GM19240 (cell line): ENCODE data around the gene PPARG.
"Not testable (repeated sequence)": the region's sequence is repeated elsewhere in the genome, so short reads cannot be mapped to it uniquely, and the experiment has no call there.

ENCODE experiments used
- DNase-seq: peaks from one replicate; pipeline ENCODE4 v3.0.0; 2011; ENCODE audit warnings: low spot score; ENCODE audit not compliant: insufficient read length

PPARG gene

DNA sequence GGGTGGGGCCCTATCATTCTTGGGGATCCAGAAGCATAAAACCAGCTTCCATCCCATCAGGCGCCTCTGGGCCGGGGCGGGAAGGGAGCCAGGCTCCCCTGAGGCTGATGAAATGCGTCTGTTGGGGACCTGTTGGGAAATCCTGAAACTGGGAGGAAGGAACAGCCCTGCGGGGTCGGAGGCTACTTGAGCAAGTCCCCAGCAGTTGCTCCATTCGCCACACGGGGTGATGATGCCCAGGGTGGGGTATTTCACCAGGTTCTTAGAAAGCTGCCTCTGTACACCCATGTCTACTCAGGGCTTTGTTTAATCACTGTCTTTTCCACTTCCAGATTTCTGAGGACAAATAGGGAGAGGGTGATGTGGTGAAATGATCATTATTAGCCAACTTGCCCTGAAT lies 170.0 kb downstream of the PPARG start:
- DNase-seq, result no peak

DNA sequence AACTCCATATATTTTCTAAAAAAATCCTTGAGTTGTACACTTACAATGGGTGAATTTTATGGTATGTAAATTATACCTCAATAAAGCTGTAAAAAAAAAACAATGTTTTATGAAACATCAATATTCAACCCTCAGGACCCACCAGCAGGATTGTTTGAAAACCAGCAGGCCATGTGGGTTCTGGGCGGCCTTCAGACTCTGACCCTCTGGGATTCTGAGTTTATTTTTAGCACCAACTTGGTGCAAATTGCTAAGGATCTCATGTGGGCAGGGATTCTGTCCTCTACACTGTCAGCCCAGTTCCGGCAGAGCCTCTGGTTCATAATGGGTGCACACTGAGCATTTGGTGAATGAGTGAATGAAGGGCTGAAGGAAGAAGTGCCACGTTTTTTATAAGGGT lies 171.3 kb downstream of the PPARG start:
- no peak for DNase-seq

DNA sequence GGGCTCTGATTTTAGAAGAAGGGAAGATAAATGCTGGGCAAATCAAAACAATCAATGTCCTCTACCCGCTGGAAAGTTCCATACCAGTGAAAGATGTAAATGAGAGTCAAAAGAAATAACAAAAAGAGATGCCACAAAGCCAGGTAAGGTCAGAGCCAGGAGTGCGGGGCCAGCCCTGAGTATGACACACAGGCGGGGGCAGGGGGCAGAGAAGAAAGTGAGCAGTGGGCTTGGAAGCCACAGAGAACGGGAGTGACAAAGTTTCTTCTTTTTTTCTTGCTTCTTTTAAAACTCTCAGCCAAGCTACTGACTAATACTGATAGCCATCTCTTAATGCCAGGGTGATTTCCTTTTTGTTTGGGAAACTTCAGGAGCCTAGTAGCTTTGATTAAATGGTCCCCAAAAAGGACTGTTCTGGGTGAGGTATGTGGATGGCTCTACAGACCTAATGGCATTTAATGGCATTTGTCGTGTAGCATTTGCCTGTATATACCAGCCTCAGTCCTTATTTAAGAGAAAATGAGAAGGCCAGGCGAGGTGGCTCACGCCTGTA lies 172.3 kb downstream of the PPARG start:
- DNase-seq, result no peak

DNA sequence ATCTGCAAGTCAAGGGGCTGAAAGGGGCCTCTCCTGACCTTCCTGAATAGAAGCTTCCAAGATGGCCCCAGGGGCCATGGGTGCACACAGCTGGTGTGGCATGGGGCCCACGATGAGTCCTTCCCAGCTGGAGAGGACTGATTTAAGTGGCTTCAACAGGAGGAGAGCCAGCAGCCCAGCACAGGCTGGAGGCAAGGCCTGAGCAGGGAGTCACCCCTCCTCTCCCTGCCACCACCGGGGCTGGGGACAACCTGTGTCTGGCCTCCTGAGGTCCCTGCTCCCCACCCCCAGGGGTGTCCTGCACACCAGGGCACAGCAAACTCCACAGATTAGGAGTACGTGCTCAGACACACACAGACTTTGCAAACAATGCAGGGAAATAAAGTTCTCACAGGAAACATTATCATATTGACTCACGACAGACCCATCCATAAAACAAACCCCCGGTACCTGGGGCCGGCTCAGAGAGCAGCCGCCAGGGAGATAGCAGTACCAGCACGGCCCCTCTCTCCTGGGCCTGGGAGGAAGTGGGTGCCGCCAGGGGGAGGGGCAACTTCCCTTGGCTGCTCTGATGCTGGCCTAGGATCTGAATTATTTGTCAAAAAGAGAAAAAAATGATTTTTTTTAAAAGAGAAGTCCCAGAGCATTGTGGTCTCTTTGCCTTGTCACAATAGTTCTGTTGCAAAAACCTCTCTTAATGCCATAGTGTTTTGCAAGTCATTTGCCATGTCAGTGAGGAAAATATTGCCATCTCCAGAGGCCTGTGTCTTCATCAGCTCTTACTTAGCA lies 173.5 kb downstream of the PPARG start:
- DNase-seq, result no peak

DNA sequence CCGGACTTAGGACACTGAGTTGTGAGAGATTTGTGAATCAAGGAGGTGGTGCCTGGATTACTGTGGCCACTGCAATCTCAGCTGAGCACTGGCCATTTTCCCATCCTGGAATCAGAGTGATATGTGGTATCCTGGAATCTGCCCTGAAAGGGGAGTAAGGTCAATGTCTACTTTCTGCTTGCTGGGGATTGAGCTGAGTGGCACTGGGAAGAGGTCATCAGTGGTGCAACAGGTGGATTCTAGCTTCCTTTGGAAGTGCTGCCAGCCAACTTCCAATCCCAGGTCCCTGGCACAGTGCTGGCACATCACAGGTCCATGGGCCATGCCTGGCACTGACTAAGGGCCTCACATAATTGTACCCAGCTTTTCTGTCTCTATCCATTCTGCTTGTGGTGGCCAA lies 174.8 kb downstream of the PPARG start:
- DNase-seq, result no peak

DNA sequence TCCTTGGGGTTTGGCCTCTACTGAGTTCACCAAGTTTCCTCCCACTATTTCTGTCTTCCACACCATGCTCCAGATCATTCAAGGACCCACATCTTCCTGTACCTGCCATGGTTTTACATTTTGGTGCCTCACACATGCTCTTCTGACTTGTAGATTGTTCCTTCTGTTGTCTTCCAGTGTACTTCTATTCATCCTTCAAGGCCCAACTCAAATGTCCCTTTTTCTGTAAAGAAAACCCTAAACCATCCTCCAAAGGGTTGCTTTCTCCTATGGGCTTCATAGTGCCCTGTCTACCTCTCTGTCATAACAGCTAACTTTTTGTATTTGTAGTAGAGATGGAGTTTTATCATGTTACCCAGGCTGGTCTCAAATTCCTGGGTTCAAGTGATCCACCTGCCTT lies 175.3 kb downstream of the PPARG start:
- DNase-seq, result no peak

DNA sequence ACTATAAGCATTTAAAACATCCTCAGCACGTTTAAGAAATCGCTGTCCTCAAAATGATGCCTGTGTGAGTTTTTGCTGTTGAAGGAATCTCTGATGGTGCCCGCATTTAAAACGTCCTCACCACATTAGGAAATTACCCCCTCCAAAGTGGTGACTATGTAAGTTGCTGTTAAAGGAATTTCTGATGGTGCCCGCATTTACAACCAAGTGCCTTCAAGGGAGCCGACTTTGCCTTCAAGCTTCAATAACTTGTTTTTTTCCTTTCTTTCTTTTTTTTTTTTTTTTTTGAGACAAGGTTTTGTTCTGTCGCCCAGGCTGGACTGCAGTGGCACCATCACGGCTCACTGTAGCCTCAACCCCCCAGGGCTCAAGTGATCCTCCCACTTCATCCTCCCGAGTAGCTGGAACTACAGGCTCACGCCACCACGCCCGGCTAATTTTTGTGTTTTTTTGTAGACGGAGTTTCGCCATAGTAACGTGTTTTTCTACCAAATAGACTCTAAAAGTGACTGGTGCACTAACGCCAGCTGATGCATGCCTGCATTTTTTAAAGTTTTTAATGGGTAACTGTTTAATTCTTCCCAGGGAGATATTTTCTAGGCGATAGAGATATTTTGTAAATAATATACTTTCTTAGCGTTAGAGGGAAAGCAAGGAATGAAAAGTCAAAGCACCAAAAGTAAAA lies 176.4 kb downstream of the PPARG start:
- DNase-seq, result no peak

DNA sequence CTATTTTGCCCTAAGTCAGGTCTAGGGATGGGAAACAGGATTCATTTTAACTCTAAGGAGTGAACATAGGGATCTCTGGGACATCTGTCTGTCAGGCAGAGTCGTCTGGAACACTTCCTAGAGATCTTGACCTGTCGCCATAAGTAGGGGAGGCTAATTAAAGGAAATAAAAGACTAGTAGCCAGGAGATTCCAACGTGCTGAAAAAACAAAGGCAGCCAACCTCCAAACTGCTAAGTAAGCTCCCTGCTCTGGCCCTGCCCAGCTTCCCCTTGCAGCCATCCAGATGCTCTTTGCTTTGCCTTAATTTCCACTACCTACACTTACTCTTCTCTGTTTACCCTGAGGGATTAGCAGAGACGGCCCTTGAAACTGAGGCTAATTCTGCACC lies 177.0 kb downstream of the PPARG start:
- no peak for DNase-seq

DNA sequence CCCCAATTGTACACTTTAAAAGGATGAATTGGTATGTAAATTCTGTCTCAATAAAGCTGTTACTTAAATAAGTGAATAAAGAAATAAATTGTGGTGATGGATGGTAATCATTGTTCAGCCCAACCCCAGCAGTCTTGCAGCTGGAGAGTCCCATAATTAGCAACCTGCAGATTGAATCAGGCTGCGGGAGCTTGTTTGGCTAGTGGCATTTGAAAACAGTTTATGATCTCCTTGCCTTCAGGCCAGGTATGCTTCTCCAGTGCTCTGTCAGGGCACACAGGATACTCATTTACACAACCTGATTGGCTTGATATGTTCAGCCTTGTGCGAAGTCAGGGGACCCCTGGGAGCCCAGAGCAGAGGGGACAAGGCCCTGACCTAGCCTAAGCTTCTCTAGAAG lies 178.9 kb downstream of the PPARG start:
- DNase-seq, result no peak

DNA sequence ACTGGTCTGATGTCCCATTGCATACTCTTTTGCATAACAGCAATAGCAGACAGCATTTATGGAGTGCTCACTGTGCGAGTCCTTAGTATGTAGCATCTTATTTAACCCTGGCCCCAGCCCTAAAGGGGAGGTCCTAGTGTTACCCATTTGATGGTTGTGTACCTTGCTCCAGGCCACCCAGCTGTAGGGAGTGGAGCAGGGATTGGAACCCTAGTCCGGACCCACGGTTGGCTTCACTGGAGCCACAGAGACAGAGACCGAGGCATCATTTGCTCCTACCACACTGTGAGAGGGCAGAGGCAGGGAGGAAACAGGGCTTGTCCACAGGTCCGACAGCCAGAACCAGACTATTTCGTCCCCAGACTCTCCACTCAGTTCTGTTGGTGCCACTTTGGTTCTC lies 179.4 kb downstream of the PPARG start:
- no peak for DNase-seq

DNA sequence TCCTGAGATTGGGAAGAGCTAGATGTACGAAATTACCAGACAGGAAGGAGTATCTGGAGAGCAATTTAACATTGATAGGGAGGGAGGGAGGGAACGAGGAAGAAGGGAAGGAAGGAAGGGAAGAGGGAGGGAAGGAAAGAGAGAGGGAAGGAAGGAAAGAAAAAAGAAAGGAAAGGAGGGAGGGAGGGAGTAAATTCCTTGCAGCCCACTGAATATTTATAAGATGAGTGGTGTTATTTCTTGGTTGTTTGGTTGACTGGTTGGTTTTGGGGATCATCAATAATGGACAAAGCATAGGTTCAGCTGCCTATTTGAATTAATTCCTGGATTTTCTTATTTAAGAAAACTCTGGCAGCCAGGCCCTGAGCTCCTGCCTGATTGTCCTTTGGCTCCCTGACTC lies 179.9 kb downstream of the PPARG start:
- no peak for DNase-seq

DNA sequence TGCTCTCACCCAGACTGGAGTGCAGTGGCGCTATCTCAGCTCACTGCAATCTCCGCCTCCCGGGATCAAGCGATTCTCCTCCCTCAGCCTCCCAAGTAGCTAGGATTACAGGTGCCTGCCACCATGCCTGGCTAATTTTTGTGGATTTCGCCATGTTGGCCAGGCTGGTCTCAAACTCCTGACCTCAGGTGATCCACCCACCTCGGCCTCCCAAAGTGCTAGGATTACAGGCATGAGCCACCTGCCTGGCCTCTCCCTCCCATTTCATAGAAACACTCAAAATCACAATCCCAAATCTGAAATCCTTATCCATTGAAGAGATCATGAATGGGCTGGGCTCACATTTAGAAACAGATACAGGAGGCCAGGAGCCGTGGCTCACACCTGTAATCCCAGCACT lies 180.4 kb downstream of the PPARG start:
- DNase-seq, result not testable (repeated sequence)

DNA sequence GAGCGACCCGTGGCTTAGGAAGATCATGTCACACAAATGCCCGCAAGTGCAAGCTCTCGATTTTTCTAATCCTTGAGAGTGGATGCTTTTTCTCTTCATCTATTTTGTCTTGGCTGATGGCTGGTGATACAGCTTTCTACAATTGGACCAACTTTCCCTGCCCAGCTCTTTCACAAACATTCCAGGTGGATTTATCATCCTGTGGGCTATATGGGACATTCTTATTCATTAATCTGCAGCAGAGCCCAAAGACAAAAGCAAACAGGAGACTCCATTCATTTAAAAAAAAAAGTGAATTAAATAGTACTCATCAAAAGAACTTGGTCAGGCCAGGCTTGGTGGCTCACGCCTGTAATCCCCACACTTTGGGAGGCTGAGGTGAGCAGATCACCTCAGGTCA lies 181.2 kb downstream of the PPARG start:
- DNase-seq, result no peak

DNA sequence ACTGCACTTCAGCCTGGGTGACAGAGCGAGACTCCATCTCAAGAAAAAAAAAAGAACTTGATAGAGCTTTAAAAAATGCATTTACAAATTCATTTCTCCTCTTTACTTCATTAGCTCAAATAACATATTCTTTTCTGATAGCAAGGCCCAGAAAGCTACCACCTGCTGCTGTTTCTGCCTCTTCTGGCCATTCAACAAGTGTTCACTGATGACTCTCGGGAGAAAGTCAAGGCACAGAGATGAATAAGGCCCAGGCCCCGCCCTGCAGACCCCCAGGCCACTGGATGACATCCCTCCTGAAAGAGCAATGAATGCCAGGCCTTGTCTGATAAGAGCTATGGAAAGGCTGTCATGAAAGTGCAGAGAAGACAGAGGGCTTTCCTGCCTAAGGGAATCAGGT lies 181.8 kb downstream of the PPARG start:
- DNase-seq, result no peak

DNA sequence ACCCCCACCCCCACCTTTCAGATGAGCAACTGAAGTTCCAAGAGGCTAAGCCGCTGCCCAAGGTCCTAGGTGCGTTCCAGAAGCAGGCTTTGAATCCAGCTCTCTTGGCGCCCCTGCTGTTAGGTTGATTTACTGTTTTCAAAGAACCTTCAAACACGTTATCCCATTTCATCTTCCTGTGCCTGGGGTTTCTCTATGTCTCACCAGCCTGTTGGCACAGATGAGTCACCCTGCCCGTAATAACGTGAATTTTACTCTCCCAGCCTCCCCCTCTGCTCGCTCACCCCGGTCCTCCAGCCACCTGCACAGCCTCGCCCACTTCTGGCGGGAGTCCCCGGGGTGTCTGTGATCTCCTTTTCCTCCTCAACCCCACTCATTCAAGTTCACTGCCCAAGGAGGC lies 182.4 kb downstream of the PPARG start:
- DNase-seq, result no peak

DNA sequence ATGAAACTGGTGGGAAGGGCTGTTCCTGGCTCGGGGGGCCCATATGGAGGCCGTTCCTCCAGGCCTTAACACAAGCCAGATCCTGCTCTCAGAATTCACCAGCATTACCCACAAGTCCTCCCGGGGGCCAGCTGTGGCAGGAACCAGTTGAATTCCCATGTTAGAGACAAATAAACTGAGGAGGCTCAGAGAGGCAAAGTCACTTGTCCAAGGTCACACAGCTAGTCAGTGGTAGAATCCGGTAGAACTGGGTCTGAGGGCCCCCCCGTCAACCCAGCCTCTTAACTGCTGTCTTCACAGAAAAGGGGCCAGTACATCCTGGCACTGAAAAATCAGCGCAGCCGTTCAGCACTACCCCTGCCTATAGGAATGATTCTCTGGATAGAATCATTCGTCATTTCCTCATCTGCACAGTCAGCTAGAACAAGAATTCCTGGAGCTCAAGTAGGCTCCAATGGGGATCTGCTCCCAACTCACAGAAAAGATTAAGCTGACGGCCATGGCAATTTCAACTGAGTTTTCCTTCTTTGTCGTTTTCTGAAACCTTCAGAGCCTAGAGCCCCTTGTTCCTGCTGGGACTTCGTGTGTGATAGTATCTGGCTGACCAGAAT lies 183.2 kb downstream of the PPARG start:
- DNase-seq, result no peak

DNA sequence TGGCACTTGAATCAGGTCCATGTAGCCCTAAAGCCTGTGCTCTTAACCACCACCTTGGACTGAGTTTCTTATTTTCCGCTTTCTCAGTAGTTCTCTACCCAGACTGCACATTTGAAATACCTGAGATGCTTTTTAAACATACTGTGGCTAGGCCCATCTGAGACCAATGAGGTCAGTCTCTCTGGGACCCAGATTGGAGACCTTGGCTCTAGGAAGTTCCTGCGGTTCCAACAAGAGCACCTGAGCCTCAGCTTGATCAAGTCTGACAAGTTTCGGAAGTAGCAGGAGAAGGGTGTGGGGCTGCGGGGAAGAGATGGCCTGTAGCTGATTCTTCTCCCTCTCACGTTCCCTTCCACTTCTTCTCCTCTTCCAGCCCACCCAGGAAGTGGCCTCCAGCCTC lies 183.9 kb downstream of the PPARG start:
- DNase-seq, result no peak

DNA sequence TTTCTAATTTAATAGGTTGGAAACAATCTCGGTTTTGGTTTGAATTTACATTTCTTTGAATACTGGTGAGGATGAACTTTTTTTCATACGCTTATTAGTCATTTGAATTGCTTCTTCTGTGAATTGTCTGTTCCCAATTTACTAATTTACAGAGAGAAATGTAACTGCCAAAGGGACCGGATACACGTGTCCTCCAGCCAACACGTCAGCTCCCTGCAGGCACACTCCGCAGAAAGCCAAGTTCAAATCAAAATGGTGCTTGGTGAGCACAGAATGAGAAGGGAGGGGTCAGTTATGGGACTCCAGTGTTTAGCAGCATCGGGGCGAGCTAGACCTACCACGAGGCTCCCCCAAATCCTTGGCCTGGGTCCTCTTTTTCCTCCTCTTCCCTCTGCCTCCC lies 184.6 kb downstream of the PPARG start:
- DNase-seq, result no peak

DNA sequence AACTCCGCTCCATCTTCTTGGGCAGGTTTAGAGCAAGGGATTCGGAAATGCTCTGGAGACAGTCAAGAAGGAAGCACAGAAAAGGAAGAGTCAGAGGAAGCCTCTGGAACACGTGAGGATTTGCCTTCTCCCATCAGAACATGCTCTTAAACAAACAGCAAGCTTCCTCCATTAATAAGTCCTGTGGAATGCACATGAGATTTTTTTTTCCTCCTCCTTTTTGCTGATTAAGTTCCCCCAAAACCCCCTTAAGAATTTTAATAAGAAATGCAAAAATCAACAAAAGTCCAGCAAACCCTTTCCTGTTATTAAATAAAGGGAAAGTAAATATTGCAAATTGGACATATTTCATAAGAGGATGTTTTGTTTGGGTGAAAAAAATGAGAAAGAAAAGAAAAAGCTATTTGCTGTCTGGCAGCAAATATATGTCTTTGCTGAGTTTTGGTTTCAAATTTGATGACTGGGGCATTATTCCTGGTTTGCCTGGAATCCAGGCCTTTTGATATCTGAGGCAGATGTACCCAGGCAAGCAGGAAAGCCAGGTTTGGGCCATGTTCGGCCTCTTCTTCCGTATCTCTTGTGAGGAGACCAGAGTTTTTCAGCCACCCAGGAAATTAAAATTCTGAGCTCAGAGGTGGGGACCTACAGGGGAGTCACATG lies 187.5 kb downstream of the PPARG start:
- DNase-seq, result no peak

DNA sequence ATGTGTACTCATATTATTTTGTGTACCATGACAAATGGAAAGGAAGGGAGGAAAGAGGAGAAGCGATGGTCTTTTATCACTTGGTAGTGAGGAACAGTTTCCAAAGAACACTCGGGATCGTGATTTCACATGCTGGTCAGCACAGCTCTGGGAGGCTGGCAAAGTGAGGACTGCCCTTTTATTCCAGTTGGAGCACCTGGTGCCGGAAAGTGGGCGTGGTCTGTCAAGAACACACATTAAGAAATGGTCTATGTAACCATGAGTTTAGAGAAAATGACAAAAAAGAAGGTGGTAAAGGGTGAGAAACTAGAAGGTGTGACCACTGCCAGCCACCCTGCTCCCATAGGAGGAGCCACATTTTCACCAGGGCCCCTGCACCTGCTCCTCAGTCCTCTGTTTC lies 188.4 kb downstream of the PPARG start:
- no peak for DNase-seq

DNA sequence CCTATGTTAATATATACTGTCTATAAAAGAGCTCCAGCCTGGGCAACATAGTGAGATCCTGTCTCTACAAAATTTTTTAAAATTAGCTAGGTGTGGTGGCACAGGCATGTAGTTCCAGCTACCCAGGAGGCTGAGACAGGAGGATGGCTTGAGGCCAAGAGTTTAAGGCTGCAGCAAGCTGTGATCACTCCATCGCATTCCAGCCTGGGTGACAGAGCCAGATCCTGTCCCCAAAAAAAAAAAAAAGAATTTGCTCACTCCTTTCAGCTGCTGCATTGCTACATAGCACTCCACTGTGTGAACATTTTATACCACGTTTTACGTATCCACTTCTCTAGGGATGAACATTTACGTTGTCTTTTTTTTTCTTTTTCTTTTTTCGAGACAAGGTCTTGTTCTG lies 189.5 kb downstream of the PPARG start:
- DNase-seq, result no peak

DNA sequence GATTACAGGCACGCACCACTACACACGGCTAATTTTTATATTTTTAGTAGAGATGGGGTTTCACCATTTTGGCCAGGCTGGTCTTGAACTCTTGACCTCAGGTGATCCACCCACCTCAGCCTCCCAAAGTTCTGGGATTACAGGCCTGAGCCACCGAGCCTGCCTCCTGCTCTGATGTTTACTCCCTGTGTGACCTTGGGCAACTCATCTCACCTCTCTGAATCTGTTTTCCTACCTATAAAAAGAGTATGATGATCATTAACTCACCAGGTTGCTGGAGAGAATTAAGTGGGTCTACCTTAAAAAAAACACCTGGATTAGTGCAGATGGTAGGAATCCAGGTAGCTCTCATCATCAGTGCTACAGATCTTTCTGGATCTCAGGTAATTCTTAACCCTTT lies 190.3 kb downstream of the PPARG start:
- not testable (repeated sequence) for DNase-seq
